BLaER1 (cell line): Measurements from ENCODE around the gene MAB21L4.
A peak's percentile ranks its signal among the peaks of the same experiment; 100 is the strongest.

Source experiments
- H3K27ac ChIP-seq: shearing (Covaris generic); formaldehyde crosslinking; 2 replicates; pipeline ENCODE4 v1.8.1; 2022
- H3K27me3 ChIP-seq: shearing (Covaris generic); formaldehyde crosslinking; 2 replicates; pipeline ENCODE4 v1.8.1; 2022
- H3K36me3 ChIP-seq: shearing (Covaris generic); formaldehyde crosslinking; 2 replicates; pipeline ENCODE4 v1.8.1; 2022
- H3K4me1 ChIP-seq: shearing (Covaris generic); formaldehyde crosslinking; 2 replicates; pipeline ENCODE4 v1.8.1; 2022
- H3K4me2 ChIP-seq: shearing (Covaris generic); formaldehyde crosslinking; 2 replicates; pipeline ENCODE4 v1.8.1; 2022
- H3K4me3 ChIP-seq: shearing (Covaris generic); formaldehyde crosslinking; 2 replicates; pipeline ENCODE4 v1.8.1; 2022
- H3K9ac ChIP-seq: shearing (Covaris generic); formaldehyde crosslinking; 2 replicates; pipeline ENCODE4 v1.8.1; 2022
- H3K9me3 ChIP-seq: shearing (Covaris generic); formaldehyde crosslinking; 2 replicates; pipeline ENCODE4 v1.8.1; 2022
- H4K20me1 ChIP-seq: shearing (Covaris generic); formaldehyde crosslinking; 2 replicates; pipeline ENCODE4 v1.8.1; 2022
- Cebpa-rat ChIP-seq: shearing (Covaris generic); IDR thresholded peaks from 2 replicates; pipeline ENCODE4 v1.8.1; 2022

The MAB21L4 gene

GRCh38 chr2:240904216-240905175 is 8.5 kb upstream of the MAB21L4 start:
- Histone ChIP-seq H3K4me2 (peak overlapping the region; percentile 98), H3K4me1 (peaks cover 60% of the 10 kb centered on the region), H3K9me3 (no peaks in the 10 kb centered on the region), H3K4me3 (peak overlapping the region; percentile 2; the same call in 1 of the 2 replicates), H3K9ac (0 out of 2 replicates have a peak overlapping the region, but pooled peaks have one; percentile 26), H3K27me3 (no peaks in the 10 kb centered on the region), H4K20me1 (peaks cover 23% of the 10 kb centered on the region), H3K36me3 (no peaks in the 10 kb centered on the region), H3K27ac (peak overlapping the region; percentile 63; the same call in 1 of the 2 replicates)
- TF ChIP-seq Cebpa-rat, result no peak

- Histone ChIP-seq H3K4me2 (peak overlapping the region; percentile 98; the same call in 1 of the 2 replicates), H3K36me3 (no peaks in the 10 kb centered on the region), H3K27ac (no peak overlapping the region), H3K27me3 (no peaks in the 10 kb centered on the region), H4K20me1 (peaks cover 23% of the 10 kb centered on the region), H3K9me3 (no peaks in the 10 kb centered on the region), H3K9ac (no peak overlapping the region), H3K4me1 (peaks cover 68% of the 10 kb centered on the region), H3K4me3 (no peak overlapping the region)
- no peak for TF ChIP-seq Cebpa-rat
Measured at GRCh38 chr2:240903191-240904060, 7.5 kb upstream of the MAB21L4 start.

- no peaks in the 10 kb centered on the region for H3K36me3 ChIP-seq
- peak overlapping the region; percentile 98; the same call in 1 of the 2 replicates for H3K4me2 ChIP-seq
- no peak overlapping the region for H3K4me3 ChIP-seq
- H3K27me3 ChIP-seq, result no peaks in the 10 kb centered on the region
- H4K20me1 ChIP-seq, result peaks cover 23% of the 10 kb centered on the region
- H3K27ac ChIP-seq, result no peak overlapping the region
- no peaks in the 10 kb centered on the region for H3K9me3 ChIP-seq
- TF ChIP-seq Cebpa-rat, result no peak
- no peak overlapping the region for H3K9ac ChIP-seq
- H3K4me1 ChIP-seq, result peaks cover 76% of the 10 kb centered on the region
Measured at GRCh38 chr2:240902615-240903041, 6.7 kb upstream of the MAB21L4 start.

- Histone ChIP-seq H3K4me3 (no peak overlapping the region), H3K27me3 (no peaks in the 10 kb centered on the region), H3K9me3 (no peaks in the 10 kb centered on the region), H3K36me3 (no peaks in the 10 kb centered on the region), H4K20me1 (peaks cover 23% of the 10 kb centered on the region), H3K9ac (no peak overlapping the region), H3K4me1 (peaks cover 78% of the 10 kb centered on the region), H3K27ac (no peak overlapping the region), H3K4me2 (peak overlapping the region; percentile 98; the same call in 1 of the 2 replicates)
- no peak for TF ChIP-seq Cebpa-rat
Measured at GRCh38 chr2:240901986-240902614, 6.1 kb upstream of the MAB21L4 start.

- Histone ChIP-seq H3K4me2 (no peak overlapping the region), H3K9ac (no peak overlapping the region), H3K4me3 (no peak overlapping the region), H3K27me3 (no peaks in the 10 kb centered on the region), H4K20me1 (peaks cover 9% of the 10 kb centered on the region), H3K27ac (no peak overlapping the region), H3K9me3 (no peaks in the 10 kb centered on the region), H3K4me1 (peaks cover 72% of the 10 kb centered on the region), H3K36me3 (no peaks in the 10 kb centered on the region)
- TF ChIP-seq Cebpa-rat, result no peak
Measured at GRCh38 chr2:240900141-240900860, 4.3 kb upstream of the MAB21L4 start.

- Histone ChIP-seq H3K9me3 (no peaks in the 10 kb centered on the region), H3K4me3 (no peak overlapping the region)
Measured at GRCh38 chr2:240899468-240899865, 3.5 kb upstream of the MAB21L4 start.

GRCh38 chr2:240898731-240899467 is 2.9 kb upstream of the MAB21L4 start:
- Histone ChIP-seq H3K36me3 (no peaks in the 10 kb centered on the region), H4K20me1 (no peaks in the 10 kb centered on the region), H3K27me3 (no peaks in the 10 kb centered on the region), H3K4me1 (peaks cover 59% of the 10 kb centered on the region), H3K9me3 (no peaks in the 10 kb centered on the region), H3K27ac (0 out of 2 replicates have a peak overlapping the region, but pooled peaks have one; percentile 15), H3K4me3 (no peak overlapping the region), H3K4me2 (peak overlapping the region; percentile 70), H3K9ac (no peak overlapping the region)
- no peak for TF ChIP-seq Cebpa-rat

More at GRCh38 chr2:240899468-240899865, 3.5 kb upstream of the MAB21L4 start:
- H3K27ac ChIP-seq, result no peak overlapping the region
- H3K36me3 ChIP-seq, result no peaks in the 10 kb centered on the region
- peaks cover under 1% of the 10 kb centered on the region for H4K20me1 ChIP-seq
- TF ChIP-seq Cebpa-rat, result no peak
- peak overlapping the region; percentile 70; the same call in 1 of the 2 replicates for H3K4me2 ChIP-seq
- H3K9ac ChIP-seq, result no peak overlapping the region
- no peaks in the 10 kb centered on the region for H3K27me3 ChIP-seq
- H3K4me1 ChIP-seq, result peaks cover 64% of the 10 kb centered on the region

GRCh38 chr2:240898108-240898730 is 2.3 kb upstream of the MAB21L4 start:
- no peak for TF ChIP-seq Cebpa-rat
- Histone ChIP-seq H3K27me3 (no peaks in the 10 kb centered on the region), H3K27ac (peak overlapping the region; percentile 15; the same call in 1 of the 2 replicates), H4K20me1 (no peaks in the 10 kb centered on the region), H3K4me1 (peaks cover 59% of the 10 kb centered on the region), H3K9ac (no peak overlapping the region), H3K9me3 (no peaks in the 10 kb centered on the region), H3K4me3 (no peak overlapping the region), H3K4me2 (peak overlapping the region; percentile 70), H3K36me3 (no peaks in the 10 kb centered on the region)
